EL (cell line): Measurements from ENCODE around the gene ETV3L.
A peak's percentile ranks its signal among the peaks of the same experiment; 100 is the strongest.
"Not testable (repeated sequence)": the region's sequence is repeated elsewhere in the genome, so short reads cannot be mapped to it uniquely, and the experiment has no call there.

Source experiments
- DNase-seq: peaks from one replicate; pipeline ENCODE4 v3.0.0-alpha.2; 2016

Gene ETV3L

DNA sequence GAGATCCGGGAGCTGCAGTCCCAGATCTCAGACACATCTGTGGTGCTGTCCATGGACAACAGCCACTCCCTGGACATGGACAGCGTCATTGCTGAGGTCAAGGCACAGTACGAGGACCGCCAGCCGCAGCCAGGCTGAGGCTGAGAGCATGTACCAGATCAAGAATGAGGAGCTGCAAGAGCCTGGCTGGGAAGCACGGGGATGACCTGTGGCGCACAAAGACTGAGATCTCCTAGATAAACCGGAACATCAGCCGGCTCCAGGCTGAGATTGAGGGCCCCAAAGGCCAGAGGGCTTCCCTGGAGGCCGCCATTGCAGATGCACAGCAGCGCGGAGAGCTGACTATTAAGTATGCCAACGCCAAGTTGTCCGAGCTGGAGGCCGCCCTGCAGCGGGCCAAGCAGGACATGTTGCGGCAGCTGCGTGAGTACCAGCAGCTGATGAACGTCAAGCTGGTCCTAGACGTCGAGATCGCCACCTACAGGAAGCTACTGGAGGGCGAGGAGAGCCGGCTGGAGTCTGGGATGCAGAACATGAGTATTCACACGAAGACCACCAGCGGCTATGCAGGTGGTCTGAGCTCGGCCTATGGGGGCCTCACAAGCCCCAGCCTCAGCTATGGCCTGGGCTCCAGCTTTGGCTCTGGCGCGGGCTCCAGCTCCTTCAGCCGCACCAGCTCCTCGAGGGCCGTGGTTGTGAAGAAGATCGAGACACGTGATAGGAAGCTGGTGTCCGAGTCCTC, 25.5 kb downstream of the ETV3L start:
- peak; percentile 67 for DNase-seq

DNA sequence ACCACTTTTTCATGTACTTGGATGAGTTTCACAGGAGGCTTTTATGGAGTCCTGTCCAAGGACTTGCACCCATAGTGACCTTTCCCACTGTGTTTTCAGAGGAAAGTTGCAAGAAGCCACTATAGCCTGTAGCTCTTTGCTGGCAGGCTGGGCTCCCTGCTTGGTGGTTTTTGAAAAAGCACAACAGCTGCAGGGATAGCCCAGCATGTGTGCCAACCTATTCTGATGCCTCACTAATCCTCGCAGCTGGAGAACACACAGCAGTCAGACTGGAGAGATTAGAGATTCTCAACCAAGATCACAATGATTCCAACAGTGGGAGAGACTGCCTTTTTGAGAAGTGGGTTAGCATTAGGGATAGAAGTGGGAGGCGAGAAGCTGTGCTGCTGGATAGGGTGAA, 30.0 kb downstream of the ETV3L start:
- DNase-seq: no peak

DNA sequence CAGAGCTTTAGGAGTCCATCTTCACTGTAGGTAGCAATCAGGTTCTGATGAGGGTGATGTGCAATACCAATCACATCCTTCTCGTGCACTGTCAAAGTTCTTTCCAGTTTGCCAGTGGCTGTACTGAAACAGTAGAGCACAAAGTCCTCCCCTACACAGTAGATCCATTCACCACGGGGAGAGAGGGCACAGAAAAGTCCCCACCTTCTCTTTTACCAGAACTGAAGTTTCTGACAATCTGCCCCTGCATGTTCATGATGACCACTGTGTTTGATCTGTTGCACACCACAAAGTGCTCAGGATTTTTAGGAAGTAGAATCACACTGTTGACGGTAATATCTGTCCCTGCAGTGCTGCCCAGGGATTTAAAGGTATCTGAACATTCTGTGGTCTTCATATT, 40.4 kb downstream of the ETV3L start:
- DNase-seq: not testable (repeated sequence)

DNA sequence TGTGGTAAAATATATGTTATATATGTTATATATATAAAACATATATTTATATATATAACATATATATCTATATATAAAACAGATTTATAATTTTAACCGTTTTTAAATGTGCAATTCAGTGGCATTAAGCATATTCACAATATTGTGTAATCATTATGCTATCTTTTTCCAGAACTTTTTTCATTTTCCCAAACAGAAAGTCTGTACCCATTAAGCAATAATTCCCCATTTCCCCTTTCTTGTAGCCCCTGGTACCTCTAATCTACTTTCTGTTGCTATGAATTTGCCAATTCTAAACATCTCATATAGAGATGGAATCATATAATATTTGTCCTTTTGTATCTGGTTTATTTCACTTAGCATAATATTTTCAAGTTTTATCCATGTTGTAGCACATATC, 43.3 kb downstream of the ETV3L start:
- no peak for DNase-seq

DNA sequence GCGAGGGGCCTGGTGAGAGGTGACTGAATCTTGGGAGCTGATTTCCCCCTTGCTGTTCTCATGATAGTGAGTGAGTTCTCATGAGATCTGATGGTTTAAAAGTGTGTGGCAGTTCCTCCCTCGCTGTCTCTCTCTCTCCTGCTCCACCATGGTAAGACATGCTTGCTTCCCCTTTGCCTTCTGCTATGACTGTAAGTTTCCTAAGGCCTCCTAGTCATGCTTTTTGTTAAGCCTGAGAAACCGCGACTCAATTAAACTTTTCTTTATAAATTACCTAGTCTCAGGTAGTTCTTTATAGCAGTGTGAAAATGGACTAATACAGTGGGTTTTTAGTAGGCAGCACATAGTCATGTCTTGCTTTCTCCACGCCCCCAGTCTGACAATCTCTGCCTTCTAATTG, 43.9 kb downstream of the ETV3L start:
- DNase-seq: not testable (repeated sequence)

DNA sequence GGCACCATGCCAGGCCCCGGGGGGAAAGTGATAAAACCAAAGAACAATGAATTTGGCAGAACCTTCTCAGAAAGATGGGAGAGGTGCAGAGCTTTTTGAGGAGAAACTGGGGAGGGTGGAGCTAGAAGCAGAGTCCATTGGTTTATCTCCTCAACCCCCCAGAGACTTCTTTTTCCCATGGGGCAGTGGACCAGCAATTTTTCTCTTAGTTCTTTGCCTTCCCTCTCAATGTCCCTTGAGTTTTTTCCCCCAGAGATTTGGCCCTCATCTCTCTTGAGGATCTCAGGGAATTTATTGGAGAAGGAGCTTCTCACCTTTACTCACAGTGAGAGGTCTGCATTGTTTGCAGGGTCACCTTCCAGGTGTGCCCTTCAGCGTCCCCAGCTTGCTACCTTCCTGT, 48.8 kb downstream of the ETV3L start:
- DNase-seq: no peak

DNA sequence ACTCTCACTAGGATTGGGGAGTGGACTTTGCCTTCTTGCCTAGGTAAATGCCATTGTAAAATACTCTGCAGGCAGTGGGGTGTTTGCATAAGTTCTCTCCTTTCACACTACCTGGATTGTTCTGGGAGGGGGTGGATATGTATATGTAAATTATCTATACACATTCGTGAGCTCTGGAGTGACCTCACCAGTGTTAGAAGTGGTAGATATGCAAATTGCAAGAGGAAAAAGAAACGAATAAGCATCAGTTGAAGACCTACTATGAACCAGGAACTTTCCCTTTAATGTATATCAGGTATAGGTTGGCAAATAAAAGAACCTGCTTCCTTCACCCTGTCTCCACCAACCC, 52.6 kb downstream of the ETV3L start:
- DNase-seq: no peak

DNA sequence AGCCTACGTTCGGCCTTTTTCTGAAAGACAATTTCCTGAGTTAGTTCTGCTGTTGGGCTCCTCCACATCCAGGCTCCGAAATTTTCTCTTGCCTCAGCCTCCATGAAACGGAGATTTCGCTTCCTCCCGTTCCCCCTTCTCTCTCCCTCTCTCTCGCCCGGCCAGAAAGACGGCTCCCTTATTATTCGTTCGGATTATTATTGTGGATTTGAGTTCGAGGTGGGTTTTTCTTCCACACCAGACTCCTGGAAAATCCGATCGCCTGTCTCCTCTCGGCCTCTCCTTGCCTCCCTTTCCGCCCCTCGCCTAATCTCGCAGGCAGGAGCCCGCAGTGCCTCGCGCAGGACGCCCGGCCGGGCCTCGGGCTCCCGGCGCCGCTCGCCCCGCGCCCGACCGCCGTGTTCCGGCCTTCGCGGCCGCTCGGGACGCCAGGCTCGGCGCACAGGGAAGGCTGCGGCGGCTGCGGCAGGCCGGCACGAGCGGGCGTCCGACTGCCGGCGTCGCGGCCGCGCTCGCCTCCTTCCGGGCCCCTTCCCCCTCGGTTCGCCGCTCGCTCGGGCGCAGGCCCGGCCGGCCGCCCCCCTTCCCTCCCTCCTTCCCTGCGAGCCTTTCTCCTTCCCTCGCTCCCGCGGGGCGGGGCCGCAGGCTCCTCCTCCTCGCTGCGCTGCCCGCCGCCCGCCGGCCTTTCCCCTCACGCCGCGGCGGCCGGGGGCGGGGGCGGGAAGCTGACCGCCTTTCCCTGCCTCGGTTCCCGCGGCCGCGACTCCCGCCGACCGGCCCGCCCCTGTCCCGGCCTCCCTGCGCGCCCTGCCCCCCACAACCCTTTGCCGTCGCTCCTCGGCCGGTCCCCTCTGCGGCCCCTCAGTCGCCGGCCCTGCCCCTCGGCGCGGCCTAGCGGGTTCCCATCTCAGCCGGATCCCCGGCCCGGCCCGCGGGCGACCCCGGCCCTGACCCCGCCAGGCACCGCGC, 54.1 kb downstream of the ETV3L start, which contains the start of gene ARHGEF11:
Gene ARHGEF11, minus strand, starts transcription at position 493 of the 969 bp plus-strand sequence. CDS start 1,412 bp downstream, outside the sequence.
- DNase-seq: peak; percentile 92

DNA sequence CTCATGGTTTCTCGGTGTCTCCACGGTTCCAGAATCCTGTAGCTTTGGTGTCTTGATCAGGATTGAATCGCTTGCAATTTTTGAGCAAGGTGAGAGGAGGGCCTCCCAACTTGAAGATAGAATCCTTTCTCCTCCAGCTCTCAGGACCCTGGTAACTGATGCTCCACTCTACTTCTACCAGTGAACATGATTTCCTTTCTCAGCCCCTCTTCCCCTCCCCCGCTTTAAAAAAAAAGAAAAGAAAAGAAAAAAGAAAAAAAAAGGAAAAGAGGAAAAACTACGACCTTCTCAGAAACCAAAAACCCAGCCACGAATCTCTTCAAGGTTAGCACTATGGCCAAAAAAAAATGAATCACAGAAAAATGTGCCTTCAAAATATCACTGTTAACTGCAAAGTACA, 55.3 kb downstream of the ETV3L start:
- DNase-seq: no peak

DNA sequence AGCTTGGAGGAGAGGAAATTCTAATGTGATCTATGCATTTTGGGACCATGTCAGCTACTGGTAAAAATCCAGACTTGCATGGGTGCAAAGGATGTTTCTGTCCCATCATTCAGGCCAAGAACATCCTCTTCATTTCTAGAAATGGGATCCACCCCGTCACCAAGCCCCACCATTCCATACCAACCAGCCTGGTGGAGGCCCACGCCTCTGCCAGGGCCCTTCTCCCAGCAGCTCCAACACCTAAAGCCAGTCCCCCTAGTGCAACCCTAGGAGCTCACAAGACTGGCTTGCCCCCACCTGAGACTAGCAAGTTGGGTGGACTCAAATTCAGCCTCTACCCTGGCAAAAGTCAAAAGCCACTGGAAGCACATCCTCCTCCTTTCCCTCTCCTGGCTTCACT, 55.9 kb downstream of the ETV3L start:
- peak; percentile 4 for DNase-seq

DNA sequence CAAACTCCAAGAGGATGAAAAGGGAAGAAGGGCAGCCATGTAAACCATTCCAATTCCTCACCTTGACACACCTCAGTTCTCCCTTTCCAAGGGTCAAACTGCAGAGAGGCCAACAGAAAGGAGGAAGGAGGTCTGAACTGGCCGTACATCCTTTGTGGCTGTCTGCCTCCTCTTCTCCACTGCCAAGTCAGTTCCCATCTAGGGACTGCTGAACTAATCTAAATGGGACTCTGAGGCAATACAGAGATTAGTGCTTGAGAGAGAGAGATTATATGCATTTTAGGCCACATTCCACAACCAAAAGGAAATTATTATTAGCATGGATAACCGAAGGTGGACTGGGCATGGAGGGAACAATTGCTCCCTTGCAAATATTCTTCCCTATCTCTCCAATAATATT, 56.8 kb downstream of the ETV3L start:
- DNase-seq: no peak
